GM19035 (cell line): ENCODE measurements around the gene BLACAT1.
"Not testable (repeated sequence)": the region's sequence is repeated elsewhere in the genome, so short reads cannot be mapped to it uniquely, and the experiment has no call there.

Source experiments
- ATAC-seq: cut with Tn5 transposase; IDR thresholded peaks from one replicate; pipeline ENCODE4 v1.9.1; 2021; ENCODE audit not compliant: unreplicated experiment

BLACAT1 gene

GRCh38 chr1:205484985-205485967, 29.4 kb upstream of the BLACAT1 start:
- no peak for ATAC-seq

- no peak for ATAC-seq
These were observed 27.5 kb upstream of the BLACAT1 start for GRCh38 chr1:205483372-205483771.

- ATAC-seq, result not testable (repeated sequence)
These were observed 26.7 kb upstream of the BLACAT1 start for GRCh38 chr1:205482587-205482986.

DNA sequence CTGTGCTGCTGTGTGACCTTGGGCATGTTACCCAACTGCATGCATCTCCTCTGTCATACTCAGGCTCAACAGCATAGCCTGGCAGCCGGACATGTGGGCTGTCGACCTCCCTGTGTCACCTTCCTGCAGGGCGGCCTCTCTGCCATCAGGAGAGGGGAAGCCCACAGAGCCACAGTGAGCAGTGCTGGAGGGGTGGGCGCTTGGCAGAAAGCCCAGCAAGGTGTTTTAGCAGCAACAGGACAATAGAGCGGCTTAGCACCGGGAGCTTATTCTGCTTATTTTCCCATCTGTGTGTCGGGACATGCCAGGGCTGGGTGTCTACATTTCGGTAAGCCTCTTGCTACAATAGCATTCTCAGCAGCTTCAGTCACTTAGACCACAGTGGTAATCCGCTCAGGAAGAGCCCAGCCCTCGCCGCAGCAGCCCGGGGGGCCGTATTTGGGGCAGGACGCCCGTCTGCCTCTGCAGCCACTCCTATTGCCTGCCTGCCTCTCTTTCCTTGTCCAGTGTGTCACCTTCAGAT, 25.8 kb upstream of the BLACAT1 start:
- ATAC-seq, result no peak

- no peak for ATAC-seq
These were observed 25.4 kb upstream of the BLACAT1 start for GRCh38 chr1:205481218-205481617.

- ATAC-seq, result no peak
These were observed 24.6 kb upstream of the BLACAT1 start for GRCh38 chr1:205480349-205480985.

DNA sequence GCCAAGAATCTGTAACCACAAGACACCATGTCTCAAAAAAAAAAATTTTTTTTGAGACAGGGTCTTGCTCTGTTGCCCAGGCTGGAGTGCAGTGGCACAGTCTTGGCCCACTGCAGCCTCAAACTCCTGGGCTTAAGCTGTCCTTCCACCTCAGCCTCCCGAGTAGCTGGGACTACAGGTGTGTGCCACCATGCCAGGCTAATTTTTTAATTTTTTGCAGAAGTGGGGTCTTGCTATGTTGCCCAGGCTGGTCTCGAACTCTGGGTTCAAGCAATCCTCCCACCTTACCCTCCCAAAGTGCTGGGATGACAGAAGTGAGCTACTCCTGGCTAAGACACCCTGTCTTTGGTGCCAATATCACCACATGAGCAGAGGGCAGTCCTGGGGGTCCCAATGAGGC, 23.1 kb upstream of the BLACAT1 start:
- ATAC-seq, result not testable (repeated sequence)

DNA sequence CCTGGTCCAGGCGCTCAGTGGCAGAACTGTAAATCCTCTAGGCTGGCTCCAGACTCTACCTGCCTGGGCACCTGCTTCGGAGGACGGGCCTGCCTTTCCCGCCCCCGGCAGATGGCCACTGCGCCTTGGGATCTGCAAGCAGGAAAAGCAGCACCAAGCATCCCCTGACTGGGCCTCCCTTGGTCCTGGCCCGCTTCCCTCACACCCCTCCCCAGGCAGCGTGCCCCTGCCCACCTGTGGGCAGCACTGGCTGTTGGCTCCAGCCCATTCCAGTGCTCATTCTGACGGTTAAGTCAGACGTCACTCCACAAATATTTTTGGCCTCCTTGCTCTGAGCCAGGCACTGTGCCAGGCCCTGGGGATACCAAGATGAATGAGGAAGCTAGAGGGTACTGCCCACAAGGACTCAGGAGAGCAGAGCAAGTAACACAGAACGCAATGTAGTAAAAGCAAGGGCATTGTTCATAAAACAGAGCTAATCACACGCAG, 22.0 kb upstream of the BLACAT1 start:
- no peak for ATAC-seq

DNA sequence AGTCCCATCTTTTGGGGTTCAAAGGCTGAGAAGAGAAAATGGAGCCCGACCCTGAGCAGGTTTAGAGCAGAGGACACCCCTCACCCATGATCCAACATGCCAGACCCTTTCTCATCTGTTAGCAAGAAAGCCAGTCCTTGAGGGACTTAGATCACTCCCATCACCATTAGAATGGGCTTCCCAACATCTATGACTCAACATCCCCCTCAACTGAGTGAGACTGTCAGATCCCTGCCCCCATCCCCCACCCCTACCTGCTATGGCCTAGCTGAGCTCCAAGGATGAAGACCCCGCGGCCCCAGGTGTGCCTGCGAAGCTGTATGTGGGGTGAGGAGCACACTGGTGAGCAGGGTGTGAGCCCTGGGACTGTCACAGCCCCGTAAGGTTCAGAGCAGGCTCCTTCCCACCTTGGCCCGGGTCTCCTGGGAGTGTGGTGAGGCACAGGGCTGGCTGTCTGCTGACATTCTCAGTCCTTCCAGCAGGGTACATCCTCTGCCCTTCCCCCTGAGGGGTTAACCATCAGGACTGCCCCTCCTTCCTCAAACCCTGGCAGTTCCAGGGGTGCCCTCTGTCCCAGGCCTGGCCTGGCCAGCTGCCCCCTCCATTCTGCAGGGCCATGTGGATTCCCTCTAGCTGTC, 21.4 kb upstream of the BLACAT1 start:
- ATAC-seq, result no peak

DNA sequence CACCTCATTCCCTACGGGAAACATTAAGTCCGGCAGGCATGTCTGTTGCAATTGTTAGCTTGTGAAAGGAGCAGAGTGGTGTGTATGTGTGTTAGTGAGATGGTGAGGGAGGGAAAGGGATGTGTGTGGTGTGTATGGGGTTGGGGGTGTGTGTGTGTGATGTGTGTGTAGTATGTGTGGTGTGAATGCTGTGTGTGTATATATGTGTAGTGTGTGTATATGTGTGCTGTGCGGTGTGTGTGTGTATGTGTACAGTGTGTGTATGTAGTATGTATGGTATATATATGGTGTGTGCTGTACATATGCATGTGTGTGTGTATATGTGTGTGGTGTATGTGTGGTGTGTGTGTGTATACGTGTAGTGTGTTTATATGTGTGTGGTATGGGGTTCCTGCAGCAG, 20.8 kb upstream of the BLACAT1 start:
- ATAC-seq, result no peak

DNA sequence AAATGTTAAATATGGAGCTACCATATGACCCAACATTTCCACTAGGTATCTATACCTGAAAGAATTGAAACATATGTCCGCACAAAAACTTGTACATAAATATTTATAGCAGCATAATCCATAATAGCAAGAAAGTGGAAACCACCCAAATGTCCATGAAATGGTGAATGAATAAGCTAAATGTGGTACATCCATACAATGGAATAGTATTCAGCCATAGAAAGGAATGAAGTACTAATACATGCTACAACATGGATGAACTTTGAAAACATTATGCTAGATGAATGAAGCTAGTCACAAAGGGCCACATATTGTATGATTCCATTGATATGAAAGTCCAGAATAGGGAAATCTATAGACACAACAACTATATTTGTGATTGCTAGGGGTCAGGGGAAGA, 20.0 kb upstream of the BLACAT1 start:
- no peak for ATAC-seq

DNA sequence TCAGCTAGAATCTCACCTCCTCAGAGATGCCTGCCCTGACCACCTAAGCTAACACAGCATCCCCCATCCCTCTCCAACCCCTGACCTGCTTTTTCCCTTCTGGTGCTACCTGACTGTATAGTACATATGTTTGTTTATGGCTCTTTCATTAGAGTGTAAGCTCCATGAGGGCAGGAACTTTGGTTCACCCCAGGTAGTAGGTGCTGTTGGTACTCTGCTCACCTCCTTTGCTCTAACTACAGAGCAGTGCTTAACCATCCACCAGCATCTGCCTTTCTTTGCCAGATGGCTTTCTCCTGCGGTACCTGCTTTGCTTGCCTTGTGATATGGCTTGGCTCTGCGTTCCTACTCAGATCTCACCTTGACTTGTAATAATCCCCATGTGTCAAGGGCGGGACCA, 18.7 kb upstream of the BLACAT1 start:
- ATAC-seq, result no peak

DNA sequence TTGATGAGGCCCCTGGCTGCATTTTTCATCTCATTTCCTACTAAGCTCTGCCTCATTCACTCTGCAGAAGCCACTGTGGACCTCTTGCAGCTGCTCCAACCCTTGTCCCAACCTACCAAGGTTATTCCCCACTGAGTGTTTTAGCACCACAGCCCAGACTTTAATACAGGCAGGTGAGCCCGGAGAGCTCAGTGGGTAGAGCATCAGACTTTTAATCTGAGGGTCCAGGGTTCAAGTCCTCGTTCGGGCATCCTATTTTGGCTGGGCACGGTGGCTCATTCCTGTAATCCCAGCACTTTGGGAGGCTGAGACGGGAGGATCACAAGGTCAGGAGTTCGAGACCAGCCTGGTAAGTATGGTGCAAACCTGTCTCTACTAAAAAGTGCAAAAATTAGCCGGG, 18.1 kb upstream of the BLACAT1 start:
- no peak for ATAC-seq

GRCh38 chr1:205473475-205473874, 17.6 kb upstream of the BLACAT1 start:
- ATAC-seq, result no peak

DNA sequence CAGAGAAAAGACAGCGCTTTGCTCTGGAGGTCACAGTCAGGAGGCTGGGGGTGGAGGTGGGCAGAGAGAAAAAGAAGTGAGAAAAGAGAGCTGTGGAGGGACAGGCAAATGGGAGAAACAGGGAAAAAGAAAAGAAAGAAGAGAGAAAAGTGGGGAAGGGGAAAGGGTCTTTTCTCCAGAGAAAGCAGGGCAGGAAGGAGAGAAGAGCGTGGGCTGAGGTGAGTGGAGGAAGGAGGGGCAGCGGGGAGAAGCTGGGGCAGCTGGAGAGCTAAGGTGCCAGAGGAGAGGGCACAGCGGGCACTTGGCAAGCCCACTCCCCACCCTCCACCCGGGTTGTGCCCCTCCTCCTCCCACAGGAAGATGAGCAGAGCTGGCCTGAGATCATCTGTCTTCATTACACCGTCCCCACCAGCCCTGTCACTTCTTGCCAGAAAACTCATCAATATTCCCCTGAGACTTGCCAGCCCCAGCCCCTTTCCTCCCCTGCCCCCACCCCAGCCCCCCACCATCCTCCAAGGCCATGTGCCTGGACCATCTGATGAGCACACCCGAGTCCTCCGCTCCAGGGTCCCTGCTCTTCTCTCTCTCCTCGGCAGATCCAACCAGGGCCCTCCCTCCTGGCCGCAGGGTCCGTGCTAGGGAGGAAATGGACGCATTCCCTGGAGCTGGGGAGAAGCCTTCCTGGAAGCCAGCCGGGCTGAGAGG, 17.0 kb upstream of the BLACAT1 start:
- ATAC-seq, result no peak

GRCh38 chr1:205470131-205470530, 14.3 kb upstream of the BLACAT1 start:
- ATAC-seq, result no peak

DNA sequence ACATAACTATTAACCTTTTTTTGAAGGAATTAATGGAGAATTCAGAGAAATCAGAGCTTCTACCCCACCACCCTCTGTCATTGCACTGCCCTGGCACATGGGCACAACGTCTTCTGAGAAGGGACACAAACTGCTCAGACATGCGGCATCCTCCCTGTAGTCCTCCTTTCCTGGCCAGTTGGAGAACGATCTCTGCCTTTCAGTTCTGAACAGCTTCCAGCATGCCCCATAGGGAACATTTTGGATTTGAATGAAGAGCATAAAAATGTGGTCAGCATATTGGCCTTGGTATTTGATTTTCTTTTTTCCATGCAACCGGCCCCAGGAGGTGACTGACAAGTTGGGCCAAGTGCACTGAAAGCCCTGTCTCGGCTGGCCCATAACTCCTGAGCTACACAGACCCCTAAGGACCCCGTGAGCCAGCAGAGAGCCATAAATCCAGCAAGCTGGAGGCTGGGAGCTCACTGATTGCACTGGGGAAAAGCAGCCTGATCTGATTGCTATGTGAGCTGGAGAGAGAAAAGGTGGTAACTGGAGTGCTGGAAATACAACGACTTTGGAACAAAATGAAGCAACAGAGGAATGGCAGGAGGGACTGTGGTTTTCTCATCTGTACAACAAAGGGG, 10.9 kb upstream of the BLACAT1 start:
- no peak for ATAC-seq

- ATAC-seq, result no peak
These were observed 9.5 kb upstream of the BLACAT1 start for GRCh38 chr1:205465392-205465791.

GRCh38 chr1:205458777-205459566, 3.1 kb upstream of the BLACAT1 start:
- no peak for ATAC-seq
